ENCODE results near the gene MDFIC2.

Gene MDFIC2

GRCh38 chr3:70149714-70150400 lies 162.6 kb downstream of the MDFIC2 start:
- no peak overlapping the region for H3K27ac ChIP-seq (ENCODE audit: low read depth, low read length)

More at GRCh38 chr3:70149714-70150400, 162.6 kb downstream of the MDFIC2 start:
- H3K4me1 ChIP-seq (ENCODE audit: control insufficient read depth, insufficient read depth, low read length): no peaks in the 10 kb centered on the region
- no peak overlapping the region for H3K9ac ChIP-seq (ENCODE audit: low read length)
- no peak overlapping the region for H3K4me3 ChIP-seq (ENCODE audit: low read length)
- no peaks in the 10 kb centered on the region for H3K27me3 ChIP-seq (ENCODE audit: control insufficient read depth, insufficient read depth, low read length)
- H3K36me3 ChIP-seq (ENCODE audit: control insufficient read depth, insufficient read depth, low read length): no peaks in the 10 kb centered on the region
